Renal cortical epithelial cell (primary cell): ENCODE measurements around the gene ADGRL3. TPM values are rescaled to one million over a fixed set of nuclear protein-coding genes. Genes with fewer than 3 reads are reported as not detected.

Experiments used
- DNase-seq: peaks from one replicate; pipeline ENCODE4 v3.0.0-alpha.2; 2011; ENCODE audit warnings: low read depth
- total RNA-seq: library from RNA; depleted of rRNA; stranded (reverse); fragments of >200 nt; gene quantifications from 2 replicates; pipeline ENCODE4 v1.2.3, GENCODE V29; 2014

The ADGRL3 gene
- total RNA-seq: 5.3 TPM in 1 of 2 replicates, not detected in the other

DNA sequence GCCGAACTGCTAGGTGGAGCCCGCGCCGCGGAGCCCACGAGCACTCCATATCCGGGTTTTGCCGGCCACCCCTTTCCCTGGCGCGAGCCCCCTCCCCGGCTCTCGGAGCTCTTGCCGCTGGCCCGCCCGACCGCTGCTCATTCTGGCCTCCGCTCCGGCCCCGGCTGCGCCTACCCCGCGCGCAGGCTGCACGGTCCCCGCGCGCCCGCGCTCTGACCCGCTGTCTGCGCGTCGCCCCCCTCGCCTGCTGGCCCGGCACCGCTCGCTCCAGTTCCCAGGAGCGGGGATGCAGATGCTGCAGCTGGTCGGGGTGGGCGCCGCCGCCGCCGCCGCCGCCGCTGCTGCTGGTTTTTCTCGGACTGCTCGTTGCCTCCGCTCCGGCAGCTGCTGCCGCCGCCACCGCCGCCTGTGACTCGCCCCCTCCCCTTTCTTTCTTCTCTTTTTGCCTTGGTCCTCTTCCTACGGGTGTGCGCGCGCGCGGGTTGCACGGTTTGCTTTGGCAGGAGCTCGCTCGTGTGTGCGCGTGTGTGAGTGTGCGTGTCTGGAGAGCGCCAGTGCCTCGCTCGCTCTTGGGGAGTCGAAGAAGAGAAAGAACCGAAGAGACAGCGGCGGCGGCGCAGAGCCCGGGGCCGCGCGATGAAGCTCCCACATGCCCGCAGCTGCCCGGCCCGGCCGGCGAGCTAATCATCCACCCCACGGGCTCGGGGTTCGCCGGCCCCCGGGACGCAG, at the start of gene ADGRL3:
ADGRL3 (plus strand) TSS at position 140 of the 729 bp plus-strand sequence.
- no peak for DNase-seq

- DNase-seq: no peak
Measured at GRCh38 chr4:61152433-61152832, 47.7 kb upstream of the ADGRL3 start.

DNA sequence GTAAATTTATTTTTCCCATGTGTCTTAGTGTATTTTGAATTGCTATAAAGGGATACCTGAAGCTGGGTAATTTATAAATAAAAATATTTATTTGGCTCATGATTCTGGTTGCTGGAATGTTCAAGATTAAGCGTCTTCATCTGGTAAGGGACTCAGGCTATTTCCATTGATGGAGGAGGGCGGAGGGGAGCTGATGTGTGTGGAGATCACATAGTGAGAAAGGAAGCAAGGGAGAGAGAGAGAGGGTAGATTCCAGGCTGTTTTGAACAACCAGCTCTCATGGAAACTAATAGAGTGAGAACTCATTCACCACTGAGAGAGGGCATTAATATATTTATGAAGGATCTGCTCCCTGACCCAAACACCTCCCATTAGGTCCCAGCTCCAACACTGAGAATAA, 39.6 kb upstream of the ADGRL3 start:
- DNase-seq: no peak

DNA sequence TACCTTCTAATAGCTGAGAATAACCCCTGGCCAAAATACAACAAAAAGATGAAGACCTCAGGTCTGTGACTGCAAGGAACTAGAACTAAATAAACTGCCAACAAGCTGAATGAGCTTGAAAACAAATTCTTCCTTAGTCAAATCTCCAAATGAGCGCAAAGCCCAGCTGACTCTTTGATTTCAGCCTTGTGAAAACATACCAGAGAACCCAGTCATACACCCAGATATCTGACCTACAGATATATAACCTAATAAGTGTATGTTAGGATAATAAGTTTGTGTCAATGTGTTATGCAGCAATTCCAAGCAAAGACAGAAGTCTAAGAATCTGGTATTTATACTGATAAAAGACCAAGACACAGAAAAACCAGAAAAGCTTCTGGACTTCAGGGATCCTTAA, 38.0 kb upstream of the ADGRL3 start:
- no peak for DNase-seq

- peak; percentile 1 for DNase-seq
Measured at GRCh38 chr4:61173799-61174198, 26.3 kb upstream of the ADGRL3 start.

DNA sequence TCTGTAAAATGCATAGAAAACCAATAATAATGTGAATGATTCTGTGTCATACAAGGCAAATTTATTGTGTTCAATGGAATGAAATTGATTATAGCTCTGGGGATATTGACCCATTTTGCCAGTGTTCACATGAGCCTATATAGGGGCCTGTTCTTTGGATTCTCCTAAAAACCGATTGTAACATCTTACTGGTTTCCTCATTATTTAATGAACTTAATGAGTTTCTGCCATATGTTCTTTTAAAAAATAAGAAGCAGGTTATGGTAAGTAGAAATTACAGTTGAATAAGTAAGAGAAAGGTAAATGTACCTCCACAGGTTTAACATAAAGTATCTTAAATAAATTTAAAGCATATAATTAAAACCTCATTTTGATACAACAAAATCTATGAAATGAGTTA, 24.6 kb upstream of the ADGRL3 start:
- no peak for DNase-seq

- DNase-seq: no peak
Measured at GRCh38 chr4:61177367-61177766, 22.8 kb upstream of the ADGRL3 start.

DNA sequence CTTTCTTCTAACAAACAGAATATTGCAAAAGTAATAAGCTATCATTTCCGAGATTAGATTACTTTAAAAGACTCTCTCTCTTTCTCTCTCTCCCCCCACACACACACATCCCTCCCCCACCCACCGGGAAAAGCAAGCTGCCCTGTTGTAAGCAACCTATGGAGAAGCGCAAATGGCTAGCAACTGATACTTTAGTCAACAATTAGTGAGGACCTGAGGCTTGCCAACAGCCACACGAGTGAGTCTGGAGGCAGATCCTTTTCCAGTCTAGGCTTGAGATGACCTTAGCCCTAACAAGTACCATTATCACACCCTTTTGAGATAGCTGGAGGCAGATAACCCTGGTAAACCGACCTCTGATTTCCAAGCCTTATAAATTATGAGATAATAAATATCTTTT, 19.7 kb upstream of the ADGRL3 start:
- no peak for DNase-seq

DNA sequence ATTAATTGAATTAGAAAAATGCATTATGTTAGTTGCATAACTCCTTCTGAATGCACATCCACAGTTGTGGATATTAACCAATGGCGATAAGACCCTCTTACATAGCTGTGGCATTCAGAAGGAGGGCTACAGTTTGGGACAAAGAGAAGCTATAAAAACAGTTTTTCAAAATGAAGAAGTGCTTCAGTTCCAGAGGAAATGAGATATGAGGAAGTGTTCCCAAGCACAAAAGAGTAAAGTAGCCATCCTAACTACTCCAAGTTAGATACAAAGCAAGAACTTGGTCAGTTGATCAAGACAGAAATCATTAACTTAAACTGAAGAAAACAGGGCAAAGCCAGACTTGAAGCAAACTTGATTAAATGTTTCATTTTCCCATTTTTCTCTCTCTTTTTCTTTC, 17.2 kb upstream of the ADGRL3 start:
- DNase-seq: no peak

DNA sequence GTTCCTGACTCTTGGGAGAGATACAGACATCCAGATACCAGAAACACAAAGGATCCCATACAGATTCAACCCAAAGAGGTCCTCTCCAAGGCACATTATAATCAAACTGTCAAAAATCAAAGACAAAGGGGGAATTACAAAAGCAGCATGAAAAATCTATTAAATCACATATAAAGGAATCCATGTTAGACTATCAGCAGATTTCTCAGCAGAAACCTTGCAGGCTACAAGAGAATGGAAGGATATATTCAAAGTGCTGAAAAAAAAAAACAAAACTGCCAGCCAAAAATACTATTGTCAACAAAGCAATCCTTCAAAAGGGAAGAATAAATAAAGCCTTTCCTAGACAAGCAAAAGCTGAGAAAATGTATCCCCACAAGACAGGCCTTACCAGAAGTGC, 14.8 kb upstream of the ADGRL3 start:
- no peak for DNase-seq

DNA sequence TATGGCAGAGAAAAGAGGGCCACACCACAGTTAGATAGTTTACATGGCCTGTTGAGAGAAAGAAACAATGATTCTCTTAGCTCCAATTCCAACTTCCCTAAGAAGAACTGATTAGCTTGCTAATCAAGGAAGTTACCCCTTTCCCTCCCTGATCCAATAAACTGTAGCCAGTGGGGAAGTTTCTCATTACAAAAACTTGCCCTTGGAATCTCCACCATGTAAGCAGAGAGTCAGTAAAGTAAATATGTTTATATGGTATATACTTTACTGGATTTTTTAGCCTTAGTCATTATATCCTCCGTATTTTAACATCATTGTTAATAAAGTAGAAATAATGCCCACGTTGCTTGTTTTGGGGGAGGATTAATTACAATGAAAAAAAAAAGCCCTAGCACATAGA, 7.7 kb upstream of the ADGRL3 start:
- no peak for DNase-seq

DNA sequence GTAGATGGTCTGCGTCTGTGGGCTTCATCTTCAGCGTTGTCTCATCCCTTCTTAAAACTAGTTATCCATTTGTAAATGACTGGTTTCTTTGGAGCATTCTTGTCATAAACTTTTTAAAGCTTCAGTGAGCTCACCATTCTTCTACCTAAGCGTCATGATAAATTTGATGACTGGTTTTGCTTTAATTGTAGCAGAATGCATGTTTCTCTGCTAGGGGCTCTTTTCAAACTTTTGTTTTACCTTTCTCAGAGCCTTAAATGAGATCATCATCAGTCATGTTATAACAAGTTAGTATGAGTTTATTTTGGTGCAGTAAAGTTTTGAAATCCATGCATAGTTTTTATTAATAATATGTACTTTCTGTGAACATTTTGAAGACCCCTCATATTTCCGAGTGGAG, 6.3 kb upstream of the ADGRL3 start:
- no peak for DNase-seq

- no peak for DNase-seq
Measured at GRCh38 chr4:61194571-61194970, 5.6 kb upstream of the ADGRL3 start.

GRCh38 chr4:61195101-61195500, 5.0 kb upstream of the ADGRL3 start:
- DNase-seq: no peak

- no peak for DNase-seq
Measured at GRCh38 chr4:61198686-61199085, 1.4 kb upstream of the ADGRL3 start.

- no peak for DNase-seq
Measured at GRCh38 chr4:61199873-61200186, 296 bp upstream of the ADGRL3 start.

DNA sequence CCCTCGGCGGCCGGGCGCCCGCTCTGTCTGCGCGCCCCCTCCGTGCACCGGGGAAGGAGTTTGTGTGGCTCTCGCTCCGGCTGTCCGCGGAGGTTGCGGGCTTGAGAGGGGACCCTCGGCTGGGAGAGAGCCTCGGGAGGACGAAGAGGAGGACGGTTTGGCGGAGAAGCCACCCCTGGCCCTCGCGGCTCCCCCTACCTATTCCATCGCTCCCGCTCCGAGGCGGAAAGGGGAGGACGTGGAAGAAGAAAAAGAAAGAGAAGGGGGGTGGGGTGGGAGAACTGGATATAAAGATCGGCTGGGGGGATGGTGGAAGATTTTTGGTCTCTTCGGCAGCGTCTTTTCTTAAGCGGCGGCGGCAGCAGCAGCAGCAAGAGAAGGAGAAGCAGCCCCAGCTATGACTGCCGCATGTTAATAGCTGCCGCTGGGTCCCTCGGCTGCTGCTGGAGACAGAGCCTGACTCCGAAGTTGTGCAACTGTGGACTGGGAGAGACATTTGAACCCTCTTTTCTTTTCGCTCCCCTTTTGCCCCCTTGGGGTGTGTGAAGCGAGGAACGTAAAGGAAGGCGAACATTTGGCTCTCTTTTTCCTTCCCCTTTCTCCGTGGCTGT, 895 bp downstream of the ADGRL3 start:
- DNase-seq: no peak

GRCh38 chr4:61201561-61201960, 1.4 kb downstream of the ADGRL3 start:
- no peak for DNase-seq

GRCh38 chr4:61201961-61202637, 2.0 kb downstream of the ADGRL3 start:
- DNase-seq: no peak

DNA sequence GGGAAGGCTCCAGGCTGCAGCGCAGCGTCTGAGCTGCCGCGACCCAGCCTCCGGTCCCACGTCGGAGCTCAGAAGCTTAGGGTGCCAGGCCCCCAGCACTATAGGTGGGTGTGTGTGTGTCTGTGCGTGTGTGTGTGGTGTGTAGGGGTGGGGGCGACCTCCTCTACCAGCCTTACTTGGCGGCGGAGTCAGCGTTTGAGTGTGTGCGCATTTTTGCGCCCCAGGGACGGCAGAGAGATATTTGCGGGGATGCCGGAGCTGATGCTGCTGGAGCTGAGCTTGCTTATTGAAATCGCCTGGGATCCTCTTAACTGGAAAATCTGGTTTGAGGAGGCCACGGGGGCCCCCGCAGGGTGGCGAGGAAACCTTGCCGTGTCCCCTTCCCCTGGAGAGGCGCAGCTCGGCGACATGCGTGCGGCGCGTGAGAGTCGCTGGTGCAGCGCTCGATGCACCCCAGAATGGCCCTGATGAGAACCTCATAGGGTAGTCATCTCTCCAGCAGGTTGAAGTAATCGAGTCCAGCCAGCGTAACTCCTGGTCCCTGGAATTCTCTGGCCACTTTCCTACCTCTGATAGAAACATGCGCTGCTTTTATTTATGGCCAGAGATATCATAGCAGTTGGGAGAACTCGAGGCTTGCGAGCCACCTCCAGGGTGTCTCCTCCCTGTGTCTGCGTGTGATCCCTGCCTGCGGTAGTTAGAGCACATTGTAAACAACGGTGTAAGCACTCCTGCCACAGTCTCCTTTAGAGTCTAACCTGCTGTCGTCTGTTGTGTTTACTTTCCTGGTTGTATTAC, 2.7 kb downstream of the ADGRL3 start:
- no peak for DNase-seq

- no peak for DNase-seq
Measured at GRCh38 chr4:61203436-61203790, 3.3 kb downstream of the ADGRL3 start.

- peak; percentile 36 for DNase-seq
Measured at GRCh38 chr4:61204353-61205060, 4.4 kb downstream of the ADGRL3 start.
